ENCODE results near the gene CCDC97.

DNA sequence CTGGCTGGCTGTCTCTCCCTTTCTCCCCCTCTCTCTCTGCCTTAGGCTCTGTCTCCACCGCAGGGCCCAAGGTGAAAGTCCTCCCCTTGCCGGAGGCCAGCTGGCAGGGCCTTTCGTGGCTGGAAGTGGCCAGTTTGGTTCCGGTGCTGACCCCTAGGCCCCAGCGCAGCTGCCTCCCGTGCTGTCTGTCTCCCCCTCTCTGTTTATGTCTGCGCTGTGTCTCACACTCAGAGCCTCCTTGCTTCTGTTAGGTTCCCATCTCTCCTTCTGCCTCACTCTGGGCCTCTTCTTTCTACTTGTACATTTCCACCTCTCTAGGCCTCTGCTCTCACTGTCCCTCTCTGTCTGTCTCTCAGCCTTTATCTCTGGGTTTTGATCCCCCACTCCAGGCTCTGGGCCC, 13.1 kb downstream of the CCDC97 start:
- TF ChIP-seq RAD21 (conservative IDR thresholded peaks at IDR 0.05) (no peak), EZH2 (IDR thresholded peaks at IDR 0.05; ENCODE audit: borderline replicate concordance, insufficient read depth, low read length, poor library complexity, severe bottlenecking) (no peak), EP300 (conservative IDR thresholded peaks at IDR 0.05; ENCODE audit: poor library complexity, severe bottlenecking) (no peak), MXI1 (conservative IDR thresholded peaks at IDR 0.05; ENCODE audit: poor library complexity, severe bottlenecking) (no peak)
- TF ChIP-seq, protein P1, sequence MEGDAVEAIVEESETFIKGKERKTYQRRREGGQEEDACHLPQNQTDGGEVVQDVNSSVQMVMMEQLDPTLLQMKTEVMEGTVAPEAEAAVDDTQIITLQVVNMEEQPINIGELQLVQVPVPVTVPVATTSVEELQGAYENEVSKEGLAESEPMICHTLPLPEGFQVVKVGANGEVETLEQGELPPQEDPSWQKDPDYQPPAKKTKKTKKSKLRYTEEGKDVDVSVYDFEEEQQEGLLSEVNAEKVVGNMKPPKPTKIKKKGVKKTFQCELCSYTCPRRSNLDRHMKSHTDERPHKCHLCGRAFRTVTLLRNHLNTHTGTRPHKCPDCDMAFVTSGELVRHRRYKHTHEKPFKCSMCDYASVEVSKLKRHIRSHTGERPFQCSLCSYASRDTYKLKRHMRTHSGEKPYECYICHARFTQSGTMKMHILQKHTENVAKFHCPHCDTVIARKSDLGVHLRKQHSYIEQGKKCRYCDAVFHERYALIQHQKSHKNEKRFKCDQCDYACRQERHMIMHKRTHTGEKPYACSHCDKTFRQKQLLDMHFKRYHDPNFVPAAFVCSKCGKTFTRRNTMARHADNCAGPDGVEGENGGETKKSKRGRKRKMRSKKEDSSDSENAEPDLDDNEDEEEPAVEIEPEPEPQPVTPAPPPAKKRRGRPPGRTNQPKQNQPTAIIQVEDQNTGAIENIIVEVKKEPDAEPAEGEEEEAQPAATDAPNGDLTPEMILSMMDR (IDR thresholded peaks at IDR 0.05; ENCODE audit: poor library complexity, severe bottlenecking): no peak

All from neural cell (in vitro differentiated cells).